Effector memory CD8-positive, alpha-beta T cell (primary cell): Measurements from ENCODE around the gene PEX14.

ENCODE experiments used
- ATAC-seq: fragments of 150-1000 bp; cut with Tn5 transposase; replicated peaks from 2 replicates; pipeline ENCODE4 v1.10.0; 2021; ENCODE audit warnings: mild to moderate bottlenecking, moderate library complexity
- DNase-seq, 3 experiments: peaks; one replicate each; pipeline ENCODE4 v3.0.0; 2021
- H3K27ac Mint-ChIP-seq, 2 donors: one replicate each; pipeline ENCODE4 v1.8.0; 2022; ENCODE audit warnings: mild to moderate bottlenecking in 2 of 2, mixed read lengths in 2 of 2, moderate library complexity in 2 of 2
- H3K27me3 Mint-ChIP-seq, 2 donors: one replicate each; pipeline ENCODE4 v1.8.0; 2022; ENCODE audit warnings: mixed read lengths in 2 of 2
- H3K36me3 Mint-ChIP-seq: one replicate; pipeline ENCODE4 v1.8.0; 2022; ENCODE audit warnings: mild to moderate bottlenecking, moderate library complexity, mixed read lengths; ENCODE audit not compliant: insufficient read depth
- H3K4me1 Mint-ChIP-seq, 2 donors: one replicate each; pipeline ENCODE4 v1.8.0; 2022; ENCODE audit warnings: low read depth in 2 of 2, mixed read lengths in 2 of 2
- H3K4me3 Mint-ChIP-seq, 2 donors: one replicate each; pipeline ENCODE4 v1.8.0; 2022; ENCODE audit warnings: mild to moderate bottlenecking in 2 of 2, mixed read lengths in 2 of 2, moderate library complexity in 2 of 2
- H3K9me3 Mint-ChIP-seq, 2 donors: one replicate each; pipeline ENCODE4 v1.8.0; 2022; ENCODE audit warnings: mixed read lengths in 2 of 2

Gene PEX14

GRCh38 chr1:10594595-10595223 is 120.0 kb downstream of the PEX14 start:
- Mint-ChIP-seq H3K9me3 (no peaks in the 10 kb centered on the region), H3K27ac (peak overlapping the region in 1 of 2 donors; percentile 82), H3K4me1 (peaks cover 0 to 3% of the 10 kb centered on the region in 2 donors), H3K36me3 (no peaks in the 10 kb centered on the region), H3K27me3 (no peaks in the 10 kb centered on the region), H3K4me3 (no peak overlapping the region)
- no peak for DNase-seq
- no peak for ATAC-seq

- Mint-ChIP-seq H3K36me3 (peaks cover 6% of the 10 kb centered on the region), H3K4me1 (peaks cover 0 to 3% of the 10 kb centered on the region in 2 donors), H3K4me3 (no peak overlapping the region), H3K27ac (no peak overlapping the region), H3K9me3 (no peaks in the 10 kb centered on the region), H3K27me3 (no peaks in the 10 kb centered on the region)
- no peak for ATAC-seq
- DNase-seq: no peak
These were observed 122.0 kb downstream of the PEX14 start for GRCh38 chr1:10596780-10597179.

- Mint-ChIP-seq H3K36me3 (peaks cover 7% of the 10 kb centered on the region), H3K4me1 (peaks cover 0 to 3% of the 10 kb centered on the region in 2 donors), H3K4me3 (no peak overlapping the region), H3K27me3 (no peaks in the 10 kb centered on the region), H3K27ac (no peak overlapping the region), H3K9me3 (no peaks in the 10 kb centered on the region)
- no peak for ATAC-seq
- DNase-seq: no peak
These were observed 123.0 kb downstream of the PEX14 start for GRCh38 chr1:10597492-10598388.

- Mint-ChIP-seq H3K36me3 (peaks cover 10% of the 10 kb centered on the region), H3K27me3 (no peaks in the 10 kb centered on the region), H3K4me3 (no peak overlapping the region), H3K27ac (no peak overlapping the region), H3K9me3 (no peaks in the 10 kb centered on the region), H3K4me1 (peaks cover 0 to 3% of the 10 kb centered on the region in 2 donors)
- DNase-seq: no peak
- no peak for ATAC-seq
These were observed 123.6 kb downstream of the PEX14 start for GRCh38 chr1:10598389-10598702.

- no peak overlapping the region for H3K27ac Mint-ChIP-seq
- H3K27me3 Mint-ChIP-seq: no peaks in the 10 kb centered on the region
- no peak for ATAC-seq
- H3K36me3 Mint-ChIP-seq: peaks cover 10% of the 10 kb centered on the region
- no peak overlapping the region for H3K4me3 Mint-ChIP-seq
- DNase-seq: no peak
- H3K9me3 Mint-ChIP-seq: no peaks in the 10 kb centered on the region
- H3K4me1 Mint-ChIP-seq: peaks cover 3 to 4% of the 10 kb centered on the region in 2 donors
These were observed 124.6 kb downstream of the PEX14 start for GRCh38 chr1:10599194-10599861.

GRCh38 chr1:10601342-10602070 is 126.8 kb downstream of the PEX14 start:
- Mint-ChIP-seq H3K36me3 (peaks cover 15% of the 10 kb centered on the region), H3K27ac (no peak overlapping the region), H3K4me1 (peaks cover 2 to 4% of the 10 kb centered on the region in 2 donors), H3K9me3 (no peaks in the 10 kb centered on the region), H3K4me3 (no peak overlapping the region), H3K27me3 (no peaks in the 10 kb centered on the region)
- DNase-seq: no peak
- ATAC-seq: no peak

- Mint-ChIP-seq H3K27me3 (no peaks in the 10 kb centered on the region), H3K36me3 (peaks cover 15% of the 10 kb centered on the region), H3K9me3 (no peaks in the 10 kb centered on the region), H3K4me1 (peaks cover 4% of the 10 kb centered on the region in 2 donors), H3K4me3 (no peak overlapping the region), H3K27ac (peak overlapping the region in 1 of 2 donors; percentile 81)
- DNase-seq (no peak), ATAC-seq (no peak)
These were observed 128.2 kb downstream of the PEX14 start for GRCh38 chr1:10602936-10603335.

- peaks cover 15% of the 10 kb centered on the region for H3K36me3 Mint-ChIP-seq
- H3K9me3 Mint-ChIP-seq: no peaks in the 10 kb centered on the region
- DNase-seq (no peak), ATAC-seq (no peak)
- H3K27me3 Mint-ChIP-seq: no peaks in the 10 kb centered on the region
- peaks cover 2 to 4% of the 10 kb centered on the region in 2 donors for H3K4me1 Mint-ChIP-seq
- H3K4me3 Mint-ChIP-seq: no peak overlapping the region
- no peak overlapping the region for H3K27ac Mint-ChIP-seq
These were observed 130.2 kb downstream of the PEX14 start for GRCh38 chr1:10604966-10605365.

GRCh38 chr1:10606064-10606463 is 131.3 kb downstream of the PEX14 start:
- peak overlapping the region; percentile 49 to 57 for H3K27ac Mint-ChIP-seq
- H3K36me3 Mint-ChIP-seq: peaks cover 11% of the 10 kb centered on the region
- no peaks in the 10 kb centered on the region for H3K9me3 Mint-ChIP-seq
- no peak overlapping the region for H3K4me3 Mint-ChIP-seq
- H3K27me3 Mint-ChIP-seq: no peaks in the 10 kb centered on the region
- no peak for DNase-seq
- ATAC-seq: no peak
- peaks cover 2 to 7% of the 10 kb centered on the region in 2 donors for H3K4me1 Mint-ChIP-seq

- Mint-ChIP-seq H3K27ac (peak overlapping the region in 1 of 2 donors; percentile 29), H3K27me3 (no peaks in the 10 kb centered on the region)
These were observed 132.5 kb downstream of the PEX14 start for GRCh38 chr1:10607228-10607627.

GRCh38 chr1:10608690-10609089 is 133.9 kb downstream of the PEX14 start:
- DNase-seq: no peak
- no peak overlapping the region for H3K4me3 Mint-ChIP-seq
- no peak for ATAC-seq
- H3K27me3 Mint-ChIP-seq: no peaks in the 10 kb centered on the region
- H3K27ac Mint-ChIP-seq: no peak overlapping the region
- peaks cover 2 to 7% of the 10 kb centered on the region in 2 donors for H3K4me1 Mint-ChIP-seq
- no peaks in the 10 kb centered on the region for H3K9me3 Mint-ChIP-seq
- peaks cover 7% of the 10 kb centered on the region for H3K36me3 Mint-ChIP-seq

More at GRCh38 chr1:10607228-10607627, 132.5 kb downstream of the PEX14 start:
- Mint-ChIP-seq H3K36me3 (peaks cover 11% of the 10 kb centered on the region), H3K9me3 (no peaks in the 10 kb centered on the region), H3K4me1 (peaks cover 2 to 7% of the 10 kb centered on the region in 2 donors), H3K4me3 (no peak overlapping the region)
- ATAC-seq (no peak), DNase-seq (no peak)

- H3K36me3 Mint-ChIP-seq: peaks cover 2% of the 10 kb centered on the region
- DNase-seq: no peak
- ATAC-seq: no peak
- no peak overlapping the region for H3K4me3 Mint-ChIP-seq
- peaks cover 3 to 7% of the 10 kb centered on the region in 2 donors for H3K4me1 Mint-ChIP-seq
- no peaks in the 10 kb centered on the region for H3K27me3 Mint-ChIP-seq
- H3K9me3 Mint-ChIP-seq: no peaks in the 10 kb centered on the region
- no peak overlapping the region for H3K27ac Mint-ChIP-seq
These were observed 136.3 kb downstream of the PEX14 start for GRCh38 chr1:10610901-10611600.
